CD4-positive, alpha-beta T cell (primary cell): ENCODE measurements around the gene UPF1. TPM values are rescaled to one million over a fixed set of nuclear protein-coding genes. Genes with fewer than 3 reads are reported as not detected.

Experiments
- ATAC-seq: fragments of 200-7000 bp; cut with Tn5 transposase; one replicate; pipeline ENCODE4 v1.10.0; 2022; ENCODE audit warnings: mild to moderate bottlenecking; ENCODE audit not compliant: poor library complexity
- CTCF ChIA-PET: fragments of 350-600 bp; sonication (Branson Sonifier 250); formaldehyde crosslinking; loops from one replicate; lab custom pipeline; 2021; ENCODE audit warnings: antibody characterized with exemption, inconsistent platforms; lab: Charles Lee
- POLR2A ChIA-PET: fragments of 350-600 bp; sonication (Branson Sonifier 250); formaldehyde crosslinking; loops from one replicate; lab custom pipeline; 2021; ENCODE audit warnings: antibody characterized with exemption, inconsistent platforms; lab: Charles Lee
- DNase-seq, 14 experiments: peaks; one replicate each; pipeline ENCODE4 v3.0.0-alpha.2; 2013 to 2020; ENCODE audit warnings: mixed read lengths in 2 of 14
- H3K27ac ChIP-seq, 2 donors: one replicate each; pipeline versions ENCODE4 v1.5.1 to v1.7.0; 2013; ENCODE audit warnings: low read length in 2 of 2, low read depth in 1 of 2, mild to moderate bottlenecking in 1 of 2
- H3K27me3 ChIP-seq, 2 experiments: 1 replicate in 1 of 2; 2 replicates in 1 of 2; pipeline versions ENCODE4 v1.6.1 to v1.7.0; 2013; ENCODE audit warnings: low read length in 2 of 2, control low read depth in 1 of 2, mild to moderate bottlenecking in 1 of 2, moderate library complexity in 1 of 2; ENCODE audit not compliant: insufficient read depth in 2 of 2, control insufficient read depth in 1 of 2
- H3K36me3 ChIP-seq: one replicate; pipeline ENCODE4 v1.6.1; 2013; ENCODE audit warnings: low read length, control low read depth; ENCODE audit not compliant: insufficient read depth
- H3K4me1 ChIP-seq: one replicate; pipeline ENCODE4 v1.6.1; 2013; ENCODE audit warnings: low read length, control low read depth; ENCODE audit not compliant: insufficient read depth
- H3K4me3 ChIP-seq: one replicate; pipeline ENCODE4 v1.5.1; 2013; ENCODE audit warnings: mild to moderate bottlenecking, low read length, moderate library complexity
- H3K9me3 ChIP-seq, 2 experiments: 1 replicate in 1 of 2; 2 replicates in 1 of 2; pipeline versions ENCODE4 v1.6.1 to v1.7.0; 2013; ENCODE audit warnings: low read length in 2 of 2, mild to moderate bottlenecking in 2 of 2, control low read depth in 1 of 2, moderate library complexity in 1 of 2; ENCODE audit not compliant: control insufficient read depth in 1 of 2, insufficient read depth in 1 of 2
- H3K27ac Mint-ChIP-seq: one replicate; pipeline ENCODE4 v1.8.0; 2020; ENCODE audit warnings: mixed read lengths
- H3K27me3 Mint-ChIP-seq: one replicate; pipeline ENCODE4 v1.8.0; 2021; ENCODE audit warnings: mixed read lengths
- H3K36me3 Mint-ChIP-seq: one replicate; pipeline ENCODE4 v1.8.0; 2021; ENCODE audit warnings: low read depth, mixed read lengths
- H3K4me1 Mint-ChIP-seq: one replicate; pipeline ENCODE4 v1.8.0; 2021; ENCODE audit warnings: low read depth, mixed read lengths
- H3K4me3 Mint-ChIP-seq: one replicate; pipeline ENCODE4 v1.8.0; 2020; ENCODE audit warnings: mild to moderate bottlenecking, mixed read lengths
- H3K9me3 Mint-ChIP-seq: one replicate; pipeline ENCODE4 v1.8.0; 2020; ENCODE audit warnings: mixed read lengths
- intact Hi-C, 2 experiments: fragments of 100-400 bp; cut with DNase I in 1 of 2; cut with micrococcal nuclease in 1 of 2; formaldehyde crosslinking; loops; one replicate each; pipeline versions ENCODE4 v1.15.1 to v1.9.0; 2023 to 2025; cut with DNase I, micrococcal nuclease
- total RNA-seq, 174 experiments: library from RNA in 2 of 174; stranded (reverse) in 2 of 174; gene quantifications; one replicate each; pipeline ENCODE4 v1.2.3 and lab custom pipeline; 2021 to 2026
- TF ChIP-seq, protein P1 (sequence below): fragments of 200-600 bp; IDR thresholded peaks from one replicate; pipeline ENCODE4 v1.8.0; 2022; ENCODE audit warnings: antibody characterized with exemption, mild to moderate bottlenecking

UPF1 gene
- total RNA-seq, 2 experiments from 2014 or later, result 146 to 150 TPM

DNA sequence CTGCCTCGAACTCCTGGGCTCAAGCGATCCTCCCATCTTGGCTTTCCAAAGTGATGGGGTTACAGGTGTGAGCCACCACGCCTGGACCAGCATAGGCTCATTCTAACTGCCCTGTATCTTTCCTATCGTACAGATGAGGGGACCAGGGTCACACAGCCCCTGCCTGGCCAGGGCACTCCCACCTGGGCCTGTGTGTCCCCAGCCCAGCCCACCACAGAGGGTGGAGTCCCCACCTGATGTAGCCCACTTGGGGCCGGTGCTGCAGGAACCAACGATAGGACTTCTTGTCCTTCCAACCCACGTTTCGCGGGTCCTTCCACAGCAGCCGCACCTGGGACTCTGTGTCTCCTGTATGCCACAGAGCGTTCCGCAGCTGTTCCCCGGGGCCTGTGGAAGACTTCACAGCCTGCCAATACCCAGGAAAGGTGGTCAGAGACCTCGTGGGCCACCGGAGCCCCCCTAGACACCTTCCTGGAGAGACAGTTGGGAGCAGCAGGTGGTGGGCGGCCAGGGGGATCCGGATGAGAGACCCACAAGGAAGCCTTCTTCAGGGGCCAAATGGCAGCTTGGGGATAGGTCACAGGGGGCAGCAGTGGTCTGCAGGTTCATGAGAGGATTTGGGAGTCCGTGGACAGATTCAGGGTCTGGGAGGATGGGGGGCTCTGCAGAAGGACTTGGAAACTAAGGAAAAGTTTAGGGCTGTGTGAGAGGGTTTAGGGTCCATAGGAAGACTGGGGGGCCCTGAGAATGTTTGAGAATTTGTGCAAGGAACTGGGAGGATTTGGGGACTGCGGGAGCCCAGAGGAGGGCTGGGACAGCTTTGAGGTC lies 47.6 kb upstream of the UPF1 start:
- no peaks in the 10 kb centered on the region for H3K36me3 Mint-ChIP-seq
- no peak overlapping the region for H3K27ac Mint-ChIP-seq
- ChIA-PET CTCF (no interaction called here), POLR2A (interaction anchor here (1.3 kb wide), 1 partner anchor 135 kb away, joined by 3 read pairs; the partner anchor contains the start of genes COPE and DDX49)
- intact Hi-C loops, result no loop called here
- Histone ChIP-seq H3K27ac (no peak overlapping the region), H3K27me3 (peaks cover 27 to 36% of the 10 kb centered on the region in 2 experiments), H3K36me3 (no peaks in the 10 kb centered on the region), H3K4me3 (no peak overlapping the region), H3K4me1 (peaks cover 32% of the 10 kb centered on the region), H3K9me3 (peaks cover 0 to 37% of the 10 kb centered on the region in 2 experiments)
- H3K9me3 Mint-ChIP-seq, result no peaks in the 10 kb centered on the region
- ATAC-seq (no peak), DNase-seq (peak in 1 of 14 experiments; percentile 21)
- peaks cover 20% of the 10 kb centered on the region for H3K4me1 Mint-ChIP-seq
- H3K27me3 Mint-ChIP-seq, result peaks cover 49% of the 10 kb centered on the region
- peak overlapping the region; percentile 51 for H3K4me3 Mint-ChIP-seq
- TF ChIP-seq, protein P1, sequence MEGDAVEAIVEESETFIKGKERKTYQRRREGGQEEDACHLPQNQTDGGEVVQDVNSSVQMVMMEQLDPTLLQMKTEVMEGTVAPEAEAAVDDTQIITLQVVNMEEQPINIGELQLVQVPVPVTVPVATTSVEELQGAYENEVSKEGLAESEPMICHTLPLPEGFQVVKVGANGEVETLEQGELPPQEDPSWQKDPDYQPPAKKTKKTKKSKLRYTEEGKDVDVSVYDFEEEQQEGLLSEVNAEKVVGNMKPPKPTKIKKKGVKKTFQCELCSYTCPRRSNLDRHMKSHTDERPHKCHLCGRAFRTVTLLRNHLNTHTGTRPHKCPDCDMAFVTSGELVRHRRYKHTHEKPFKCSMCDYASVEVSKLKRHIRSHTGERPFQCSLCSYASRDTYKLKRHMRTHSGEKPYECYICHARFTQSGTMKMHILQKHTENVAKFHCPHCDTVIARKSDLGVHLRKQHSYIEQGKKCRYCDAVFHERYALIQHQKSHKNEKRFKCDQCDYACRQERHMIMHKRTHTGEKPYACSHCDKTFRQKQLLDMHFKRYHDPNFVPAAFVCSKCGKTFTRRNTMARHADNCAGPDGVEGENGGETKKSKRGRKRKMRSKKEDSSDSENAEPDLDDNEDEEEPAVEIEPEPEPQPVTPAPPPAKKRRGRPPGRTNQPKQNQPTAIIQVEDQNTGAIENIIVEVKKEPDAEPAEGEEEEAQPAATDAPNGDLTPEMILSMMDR, result no peak

DNA sequence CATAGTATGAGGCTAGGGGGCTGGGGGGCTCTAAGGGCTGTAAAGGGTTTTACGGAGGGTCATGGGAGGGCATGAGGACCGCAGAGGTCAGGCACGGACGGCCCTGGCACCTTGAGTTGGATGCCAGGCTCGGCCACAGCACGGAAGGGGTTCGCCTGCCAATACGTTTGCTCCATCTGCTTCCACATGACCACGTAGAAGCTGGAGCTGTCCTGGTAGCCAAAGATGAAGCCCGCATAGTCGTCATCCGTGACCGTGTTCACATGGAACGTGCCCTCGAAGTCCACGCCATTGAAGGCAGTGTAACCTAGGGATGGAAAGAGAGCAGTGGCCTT lies 47.0 kb upstream of the UPF1 start:
- ChIA-PET POLR2A (interaction anchor here (1.3 kb wide), 1 partner anchor 134 kb away, joined by 3 read pairs; the partner anchor contains the start of genes COPE and DDX49), CTCF (no interaction called here)
- Mint-ChIP-seq H3K27ac (no peak overlapping the region), H3K4me1 (peaks cover 25% of the 10 kb centered on the region), H3K36me3 (no peaks in the 10 kb centered on the region), H3K4me3 (no peak overlapping the region), H3K9me3 (no peaks in the 10 kb centered on the region), H3K27me3 (peaks cover 54% of the 10 kb centered on the region)
- Histone ChIP-seq H3K9me3 (peaks cover 0 to 43% of the 10 kb centered on the region in 2 experiments), H3K4me1 (peaks cover 38% of the 10 kb centered on the region), H3K27me3 (peaks cover 31 to 42% of the 10 kb centered on the region in 2 experiments), H3K36me3 (no peaks in the 10 kb centered on the region), H3K27ac (no peak overlapping the region), H3K4me3 (no peak overlapping the region)
- intact Hi-C loops, result no loop called here
- TF ChIP-seq, protein P1, result no peak
- ATAC-seq (no peak), DNase-seq (no peak)

DNA sequence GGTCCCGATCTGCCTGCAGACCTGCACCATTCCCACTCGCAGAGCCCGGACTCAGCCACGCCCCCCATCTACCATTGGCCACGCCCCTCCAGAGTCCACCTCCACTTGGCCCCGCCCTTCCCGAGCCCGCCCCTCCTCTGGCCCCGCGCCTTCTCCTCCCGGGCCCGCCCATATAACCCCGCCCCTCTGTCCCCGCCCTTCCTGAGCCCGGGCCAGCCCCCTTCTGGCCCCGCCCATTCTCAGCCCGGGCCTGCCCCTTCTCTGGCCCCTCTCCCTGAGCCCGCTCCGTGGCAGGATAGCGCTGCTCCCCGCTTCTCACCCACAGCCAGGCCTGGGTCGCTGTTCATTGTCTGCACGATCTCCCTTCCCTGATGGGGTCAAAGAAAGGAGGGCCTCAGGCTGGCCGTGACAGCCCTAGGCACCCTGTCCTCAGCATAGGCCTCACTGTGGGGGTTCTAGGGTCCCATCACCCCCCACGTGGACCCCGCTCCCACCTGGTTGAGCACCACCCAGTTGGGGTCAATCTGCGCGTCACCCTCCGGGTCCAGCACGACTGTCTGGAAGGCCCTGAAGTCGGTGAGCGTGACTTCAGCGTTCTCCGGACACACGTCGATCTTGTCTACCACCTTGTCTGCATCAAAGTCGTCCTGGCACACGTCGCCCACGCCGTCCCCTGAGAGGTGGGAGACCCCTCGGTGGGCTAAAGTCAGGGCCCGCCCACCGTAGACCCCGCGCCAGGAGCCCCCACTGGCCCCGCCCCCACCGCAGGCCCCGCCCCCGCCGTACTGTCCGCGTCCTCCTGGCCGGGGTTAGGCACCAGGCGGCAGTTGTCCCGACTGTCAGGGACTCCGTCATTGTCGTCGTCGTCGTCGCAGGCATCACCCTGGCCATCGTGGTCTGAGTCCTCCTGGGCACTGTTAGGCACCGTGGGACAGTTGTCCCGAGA lies 46.3 kb upstream of the UPF1 start:
- Histone ChIP-seq H3K4me1 (peaks cover 44% of the 10 kb centered on the region), H3K27ac (no peak overlapping the region), H3K4me3 (no peak overlapping the region), H3K36me3 (no peaks in the 10 kb centered on the region), H3K27me3 (peaks cover 34 to 48% of the 10 kb centered on the region in 2 experiments), H3K9me3 (peaks cover 0 to 43% of the 10 kb centered on the region in 2 experiments)
- TF ChIP-seq, protein P1, result no peak
- Mint-ChIP-seq H3K36me3 (no peaks in the 10 kb centered on the region), H3K4me1 (peaks cover 32% of the 10 kb centered on the region), H3K4me3 (no peak overlapping the region), H3K27me3 (peaks cover 61% of the 10 kb centered on the region), H3K27ac (no peak overlapping the region), H3K9me3 (no peaks in the 10 kb centered on the region)
- intact Hi-C loops, result no loop called here
- POLR2A ChIA-PET, result interaction anchor here (1.3 to 1.7 kb wide), 2 partner anchors 46 to 134 kb away, joined by 3 to 6 read pairs; partner anchors contain the start of genes COPE, DDX49 and UPF1
- ATAC-seq, result peak; percentile 79
- CTCF ChIA-PET, result no interaction called here
- DNase-seq, result peak; percentile 30 to 84 (median 57)
